Activated naive CD4-positive, alpha-beta T cell (primary cell): ENCODE data around the gene CCL16.
"Not testable (repeated sequence)": the region's sequence is repeated elsewhere in the genome, so short reads cannot be mapped to it uniquely, and the experiment has no call there.

ENCODE experiments used
- DNase-seq, 4 experiments: peaks; one replicate each; lab custom pipeline; 2025; lab: John Stamatoyannopoulos, UW

The CCL16 gene

GRCh38 chr17:35981246-35981645, at the start of gene CCL16:
Gene CCL16, minus strand, starts transcription at chr17:35981497. Its CDS starts 77 bp downstream, at chr17:35981420.
- DNase-seq = no peak

- no peak for DNase-seq
Measured at GRCh38 chr17:36030956-36031355, 49.7 kb upstream of the CCL16 start.

- no peak for DNase-seq
Measured at GRCh38 chr17:36027761-36028160, 46.5 kb upstream of the CCL16 start.

- no peak for DNase-seq
Measured at GRCh38 chr17:36024106-36024869, 43.0 kb upstream of the CCL16 start.

GRCh38 chr17:36019423-36019822, 38.1 kb upstream of the CCL16 start:
- no peak for DNase-seq

GRCh38 chr17:36017799-36018198, 36.5 kb upstream of the CCL16 start, which contains the start of gene CCL23:
Gene CCL23, minus strand, starts transcription at chr17:36017972. Its CDS starts 75 bp downstream, at chr17:36017897.
- DNase-seq = no peak

GRCh38 chr17:36016555-36016954, 35.3 kb upstream of the CCL16 start:
- DNase-seq = no peak

GRCh38 chr17:36015895-36016294, 34.6 kb upstream of the CCL16 start:
- DNase-seq = not testable (repeated sequence)

GRCh38 chr17:36014946-36015345, 33.6 kb upstream of the CCL16 start:
- DNase-seq = no peak

GRCh38 chr17:36011201-36011600, 29.9 kb upstream of the CCL16 start:
- no peak for DNase-seq

- DNase-seq = no peak
Measured at GRCh38 chr17:36008998-36009665, 27.8 kb upstream of the CCL16 start.

- no peak for DNase-seq
Measured at GRCh38 chr17:36004594-36005108, 23.4 kb upstream of the CCL16 start.

GRCh38 chr17:36002631-36003030, 21.3 kb upstream of the CCL16 start:
- no peak for DNase-seq

- DNase-seq = no peak
Measured at GRCh38 chr17:36001862-36002603, 20.7 kb upstream of the CCL16 start.

GRCh38 chr17:36001110-36001771, 19.9 kb upstream of the CCL16 start, which contains the start of gene CCL15:
Gene CCL15, minus strand, starts transcription at chr17:36001553. Its CDS starts 61 bp downstream, at chr17:36001492.
- DNase-seq = no peak

- DNase-seq = no peak
Measured at GRCh38 chr17:36000732-36001109, 19.4 kb upstream of the CCL16 start.

GRCh38 chr17:35998756-35999155, 17.5 kb upstream of the CCL16 start:
- no peak for DNase-seq

GRCh38 chr17:35998018-35998545, 16.8 kb upstream of the CCL16 start:
- no peak for DNase-seq

- DNase-seq = not testable (repeated sequence)
Measured at GRCh38 chr17:35995346-35995745, 14.0 kb upstream of the CCL16 start.

- no peak for DNase-seq
Measured at GRCh38 chr17:35991075-35991474, 9.8 kb upstream of the CCL16 start.

GRCh38 chr17:35988164-35988563, 6.9 kb upstream of the CCL16 start:
- DNase-seq = no peak

GRCh38 chr17:35986643-35987042, 5.3 kb upstream of the CCL16 start, which contains the start of gene CCL14:
Gene CCL14, minus strand, starts transcription at chr17:35986729. Its CDS starts 80 bp downstream, at chr17:35986649.
- DNase-seq = no peak
